Keratinocyte (primary cell): ENCODE data around the gene DMXL1. TPM values are rescaled to one million over a fixed set of nuclear protein-coding genes. Genes with fewer than 3 reads are reported as not detected.

Experiments
- DNase-seq: peaks from one replicate; pipeline ENCODE4 v3.0.0-alpha.2; 2011; ENCODE audit warnings: low read depth, missing footprints, low spot score
- FAIRE-seq: peaks from 2 replicates; lab custom pipeline; 2011; peaks lifted over from hg19 to GRCh38; lab: Jason Lieb, UNC
- H2AFZ ChIP-seq: 2 replicates; pipeline ENCODE4 v1.6.0; 2012; ENCODE audit warnings: low read length, control low read depth, inconsistent platforms; ENCODE audit not compliant: control insufficient read depth
- H3K27ac ChIP-seq: 2 replicates; pipeline ENCODE4 v1.5.1; 2011; ENCODE audit warnings: low read length; ENCODE audit not compliant: control insufficient read depth, insufficient read depth
- H3K27me3 ChIP-seq: 3 replicates; pipeline ENCODE4 v1.6.0; 2011; ENCODE audit warnings: low read length; ENCODE audit not compliant: control insufficient read depth, insufficient read depth; ENCODE audit errors: extremely low read depth
- H3K36me3 ChIP-seq, 2 experiments: 2 replicates in 1 of 2; 3 replicates in 1 of 2; pipeline ENCODE4 v1.5.1; 2011; ENCODE audit warnings: low read length in 2 of 2, mild to moderate bottlenecking in 1 of 2; ENCODE audit not compliant: control insufficient read depth in 2 of 2, insufficient read depth in 2 of 2; ENCODE audit errors: extremely low read depth in 1 of 2
- H3K4me1 ChIP-seq: 3 replicates; pipeline ENCODE4 v1.5.1; 2011; ENCODE audit warnings: low read length; ENCODE audit not compliant: control insufficient read depth, insufficient read depth; ENCODE audit errors: extremely low read depth
- H3K4me2 ChIP-seq: 3 replicates; pipeline ENCODE4 v1.6.0; 2011; ENCODE audit warnings: low read depth, low read length; ENCODE audit not compliant: control insufficient read depth, insufficient read depth; ENCODE audit errors: extremely low read depth
- H3K4me3 ChIP-seq, 3 experiments: fragments of 200-600 bp in 1 of 3; sonication (generic) in 1 of 3; 2 replicates in 2 of 3; 3 replicates in 1 of 3; pipeline ENCODE4 v1.5.1; 2011 to 2016; ENCODE audit warnings: low read length in 3 of 3, mild to moderate bottlenecking in 3 of 3, control low read depth in 2 of 3, inconsistent platforms in 1 of 3, low read depth in 1 of 3, mixed read lengths in 1 of 3, mixed run types in 1 of 3, moderate library complexity in 1 of 3; ENCODE audit not compliant: control insufficient read depth in 2 of 3, insufficient read depth in 2 of 3; ENCODE audit errors: extremely low read depth in 1 of 3
- H3K79me2 ChIP-seq: 2 replicates; pipeline ENCODE4 v1.6.0; 2012; ENCODE audit warnings: low read length; ENCODE audit not compliant: control insufficient read depth, insufficient read depth
- H3K9ac ChIP-seq: 3 replicates; pipeline ENCODE4 v1.6.0; 2011; ENCODE audit warnings: low read length; ENCODE audit not compliant: control insufficient read depth, insufficient read depth; ENCODE audit errors: extremely low read depth
- H3K9me1 ChIP-seq: 3 replicates; pipeline ENCODE4 v1.6.0; 2011; ENCODE audit warnings: low read length; ENCODE audit not compliant: control insufficient read depth, insufficient read depth; ENCODE audit errors: extremely low read depth
- H3K9me3 ChIP-seq: 2 replicates; pipeline ENCODE4 v1.5.1; 2012; ENCODE audit warnings: low read depth, low read length; ENCODE audit not compliant: control insufficient read depth
- H4K20me1 ChIP-seq: 3 replicates; pipeline ENCODE4 v1.6.0; 2011; ENCODE audit warnings: low read length; ENCODE audit not compliant: control insufficient read depth, insufficient read depth; ENCODE audit errors: extremely low read depth
- EZH2 ChIP-seq: IDR thresholded peaks from one replicate; pipeline ENCODE4 v1.6.1; 2012; ENCODE audit warnings: inconsistent platforms, mild to moderate bottlenecking, low read length, moderate library complexity
- dilution Hi-C: fragments of 300-500 bp; cut with MboI; formaldehyde crosslinking; loops from one replicate; pipeline ENCODE4 v1.7.0; 2020; ENCODE audit warnings: low sequenced_read_pairs; ENCODE audit not compliant: extremely low pct_ligation_motif_present
- polyA plus RNA-seq, 5 experiments: library from polyadenylated mRNA; depleted of rRNA in 3 of 5; stranded (reverse) in 3 of 5; stranded (forward) in 1 of 5; unstranded in 1 of 5; fragments of >200 nt; gene quantifications; 1 replicate in 1 of 5; 2 replicates in 3 of 5; 3 replicates in 1 of 5; pipeline versions ENCODE4 v1.2.1 to v1.2.3, GENCODE V29; 2011 to 2012; ENCODE audit warnings: missing spikeins in 2 of 5, low read depth in 1 of 5, low replicate concordance in 1 of 5
- TF ChIP-seq, protein P1 (sequence below), 3 experiments: IDR thresholded peaks in 1 of 3; conservative IDR thresholded peaks in 1 of 3; optimal IDR thresholded peaks in 1 of 3; 2 replicates in 2 of 3; 3 replicates in 1 of 3; pipeline versions ENCODE3 to v1.5.1; 2011; ENCODE audit warnings: low read length in 3 of 3, mild to moderate bottlenecking in 3 of 3, moderate library complexity in 2 of 3, control low read depth in 1 of 3, inconsistent platforms in 1 of 3; ENCODE audit not compliant: insufficient read depth in 2 of 3; ENCODE audit errors: extremely low read depth in 1 of 3

The DMXL1 gene
- polyA plus RNA-seq, 1 donor (not counting 4 experiments of a cell fraction or from before 2014, with no cell fraction given), result 13.1 TPM

DNA sequence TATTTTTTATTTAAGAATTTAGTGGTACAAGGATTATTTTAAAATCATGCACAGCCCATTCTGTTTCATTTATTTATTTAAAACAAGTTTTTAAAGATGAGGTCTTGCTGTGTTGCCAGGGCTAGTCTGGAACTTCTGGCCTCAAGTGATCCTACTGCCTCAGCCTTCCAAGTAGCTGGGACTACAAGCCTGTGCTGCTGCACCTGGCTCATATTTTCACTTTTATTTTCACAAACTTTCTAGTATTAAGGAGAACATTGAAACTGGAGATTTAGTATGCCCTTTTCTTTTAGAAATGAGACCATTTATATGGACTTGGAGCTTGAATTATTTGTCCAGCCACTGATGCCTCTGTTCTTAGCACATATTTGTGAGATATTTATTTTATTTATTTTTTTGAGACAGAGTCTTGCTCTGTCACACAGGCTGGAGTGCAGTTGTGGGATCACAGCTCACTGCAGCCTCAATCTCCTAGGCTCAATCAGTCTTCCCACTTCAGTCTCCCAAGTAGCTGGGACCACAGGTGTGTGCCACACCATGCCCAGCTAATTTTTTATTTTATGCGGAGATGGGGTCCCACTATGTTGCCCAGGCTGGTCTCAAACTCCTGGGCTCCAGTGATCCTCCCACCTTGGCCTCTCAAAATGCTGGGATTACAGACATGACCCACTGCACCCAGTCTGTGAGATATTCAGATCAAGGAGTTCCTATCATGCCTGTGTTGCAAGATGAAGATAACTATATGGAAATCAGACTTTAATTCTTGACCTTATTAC, 7.4 kb downstream of the DMXL1 start:
- FAIRE-seq, result no peak
- H3K4me1 ChIP-seq, result peaks cover 12% of the 10 kb centered on the region
- no peaks in the 10 kb centered on the region for H3K36me3 ChIP-seq
- H3K27ac ChIP-seq, result no peak overlapping the region
- no peaks in the 10 kb centered on the region for H3K9me1 ChIP-seq
- no peaks in the 10 kb centered on the region for H3K9me3 ChIP-seq
- DNase-seq, result no peak
- no peaks in the 10 kb centered on the region for H4K20me1 ChIP-seq
- no peak for TF ChIP-seq EZH2
- TF ChIP-seq, protein P1, sequence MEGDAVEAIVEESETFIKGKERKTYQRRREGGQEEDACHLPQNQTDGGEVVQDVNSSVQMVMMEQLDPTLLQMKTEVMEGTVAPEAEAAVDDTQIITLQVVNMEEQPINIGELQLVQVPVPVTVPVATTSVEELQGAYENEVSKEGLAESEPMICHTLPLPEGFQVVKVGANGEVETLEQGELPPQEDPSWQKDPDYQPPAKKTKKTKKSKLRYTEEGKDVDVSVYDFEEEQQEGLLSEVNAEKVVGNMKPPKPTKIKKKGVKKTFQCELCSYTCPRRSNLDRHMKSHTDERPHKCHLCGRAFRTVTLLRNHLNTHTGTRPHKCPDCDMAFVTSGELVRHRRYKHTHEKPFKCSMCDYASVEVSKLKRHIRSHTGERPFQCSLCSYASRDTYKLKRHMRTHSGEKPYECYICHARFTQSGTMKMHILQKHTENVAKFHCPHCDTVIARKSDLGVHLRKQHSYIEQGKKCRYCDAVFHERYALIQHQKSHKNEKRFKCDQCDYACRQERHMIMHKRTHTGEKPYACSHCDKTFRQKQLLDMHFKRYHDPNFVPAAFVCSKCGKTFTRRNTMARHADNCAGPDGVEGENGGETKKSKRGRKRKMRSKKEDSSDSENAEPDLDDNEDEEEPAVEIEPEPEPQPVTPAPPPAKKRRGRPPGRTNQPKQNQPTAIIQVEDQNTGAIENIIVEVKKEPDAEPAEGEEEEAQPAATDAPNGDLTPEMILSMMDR (optimal IDR thresholded peaks at IDR 0.05 in 1 of 3, IDR thresholded peaks at IDR 0.05 in 1 of 3, conservative IDR thresholded peaks at IDR 0.05 in 1 of 3; ENCODE audit: extremely low read depth in 1 of 3, insufficient read depth in 2 of 3, low read length in 3 of 3), result no peak
- peaks cover 8% of the 10 kb centered on the region for H3K79me2 ChIP-seq
- H3K4me2 ChIP-seq, result no peak overlapping the region
- H2AFZ ChIP-seq, result no peak overlapping the region
- H3K27me3 ChIP-seq, result no peaks in the 10 kb centered on the region
- dilution Hi-C loops, result no loop called here
- no peak overlapping the region for H3K4me3 ChIP-seq
- no peak overlapping the region for H3K9ac ChIP-seq

DNA sequence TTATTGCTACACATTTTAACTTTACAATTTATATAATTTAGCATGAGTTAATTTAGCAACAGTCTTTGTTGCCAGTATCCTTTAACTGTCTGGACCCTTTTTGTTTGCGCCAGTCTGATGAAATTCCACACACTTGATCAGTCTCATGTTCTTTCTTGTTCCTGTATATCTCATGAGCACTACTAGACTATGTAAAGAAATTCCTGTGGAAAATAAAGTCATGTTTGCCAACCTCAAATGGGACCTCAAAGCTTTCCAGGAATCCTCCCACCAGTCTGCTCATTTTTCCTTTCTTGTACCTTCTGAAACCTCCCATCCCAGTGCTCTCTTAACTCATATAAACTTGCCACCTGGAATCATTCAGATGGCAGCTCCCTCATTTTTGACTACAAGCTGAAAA, 8.0 kb downstream of the DMXL1 start:
- TF ChIP-seq, protein P1 (optimal IDR thresholded peaks at IDR 0.05 in 1 of 3, IDR thresholded peaks at IDR 0.05 in 1 of 3, conservative IDR thresholded peaks at IDR 0.05 in 1 of 3; ENCODE audit: extremely low read depth in 1 of 3, insufficient read depth in 2 of 3, low read length in 3 of 3), result no peak
- TF ChIP-seq EZH2, result no peak
- no peak overlapping the region for H3K4me2 ChIP-seq
- no peaks in the 10 kb centered on the region for H3K9me1 ChIP-seq
- no peaks in the 10 kb centered on the region for H4K20me1 ChIP-seq
- H3K79me2 ChIP-seq, result peaks cover 6% of the 10 kb centered on the region
- DNase-seq, result no peak
- dilution Hi-C loops, result no loop called here
- no peak overlapping the region for H2AFZ ChIP-seq
- peaks cover 12% of the 10 kb centered on the region for H3K4me1 ChIP-seq
- H3K4me3 ChIP-seq, result no peak overlapping the region
- H3K27me3 ChIP-seq, result no peaks in the 10 kb centered on the region
- H3K36me3 ChIP-seq, result no peaks in the 10 kb centered on the region
- no peak overlapping the region for H3K27ac ChIP-seq
- FAIRE-seq, result no peak
- H3K9ac ChIP-seq, result no peak overlapping the region
- H3K9me3 ChIP-seq, result no peaks in the 10 kb centered on the region
